IPS DF 19.7 (cell line): Measurements from ENCODE around the gene KCNMA1.

Experiments
- DNase-seq: peaks from one replicate; pipeline ENCODE4 v3.0.0-alpha.2; 2013; ENCODE audit warnings: low read depth, low spot score

Gene KCNMA1

DNA sequence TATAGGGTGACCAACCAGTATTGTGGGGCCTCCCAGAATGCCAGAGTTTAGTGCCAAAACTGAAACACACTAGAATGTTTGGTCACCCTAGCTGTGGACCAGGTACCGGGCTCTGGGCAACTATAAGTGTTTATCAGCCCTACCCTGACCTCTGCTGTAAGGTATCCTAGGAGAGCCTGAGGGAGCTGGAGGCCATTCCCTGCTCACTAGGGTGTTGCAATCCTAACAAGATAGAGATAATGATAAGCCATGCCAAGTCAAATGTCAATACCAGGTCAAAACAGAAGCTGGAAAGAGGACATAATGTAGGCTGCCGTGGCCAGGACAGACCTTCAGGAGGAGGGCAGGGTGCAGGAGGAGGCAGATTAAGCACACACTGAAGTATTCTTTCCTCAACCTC lies 151.8 kb downstream of the KCNMA1 start:
- DNase-seq = no peak

DNA sequence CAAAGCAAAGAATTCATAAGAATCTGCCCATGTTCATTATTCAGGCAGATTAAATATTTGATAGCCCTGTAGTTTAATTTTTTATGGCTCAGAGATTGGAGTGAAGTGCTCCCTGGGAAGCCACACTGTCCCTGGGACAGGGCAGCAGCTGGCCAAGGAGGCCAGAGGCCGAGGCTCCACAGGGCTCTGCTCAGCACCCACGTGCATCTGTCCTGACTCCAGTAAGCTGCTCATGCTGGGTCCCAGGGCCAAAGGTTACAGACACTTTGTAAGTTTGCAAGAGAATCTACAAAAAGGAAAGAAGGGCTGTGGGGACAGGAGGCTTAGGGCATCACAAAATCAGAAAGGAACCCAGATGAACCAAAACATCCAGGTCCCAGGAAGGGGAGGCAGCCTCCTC lies 155.5 kb downstream of the KCNMA1 start:
- no peak for DNase-seq

DNA sequence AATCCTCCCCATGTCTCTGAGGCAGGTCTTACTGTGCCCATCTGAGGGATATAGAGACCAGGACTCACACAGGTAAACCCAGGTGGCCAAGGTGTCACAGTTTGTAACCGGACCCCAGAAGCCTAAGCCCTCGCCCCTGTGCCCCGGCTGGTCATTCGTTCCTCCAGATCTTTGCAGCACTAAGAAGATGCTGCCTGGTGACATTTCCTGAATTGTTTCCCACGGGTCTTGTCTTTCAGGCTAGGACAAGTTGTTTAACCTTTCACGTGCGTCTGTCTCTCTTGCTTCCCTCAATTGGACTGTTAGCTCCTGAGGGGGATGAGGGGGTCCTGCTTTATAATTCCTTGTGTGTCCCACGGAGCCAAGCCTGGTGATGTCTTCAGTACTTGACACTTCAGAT lies 158.0 kb downstream of the KCNMA1 start:
- no peak for DNase-seq

- no peak for DNase-seq
Measured at GRCh38 chr10:77478962-77479359, 158.6 kb downstream of the KCNMA1 start.

- DNase-seq = no peak
Measured at GRCh38 chr10:77478247-77478961, 159.2 kb downstream of the KCNMA1 start.

GRCh38 chr10:77475522-77475921 lies 162.1 kb downstream of the KCNMA1 start:
- no peak for DNase-seq

DNA sequence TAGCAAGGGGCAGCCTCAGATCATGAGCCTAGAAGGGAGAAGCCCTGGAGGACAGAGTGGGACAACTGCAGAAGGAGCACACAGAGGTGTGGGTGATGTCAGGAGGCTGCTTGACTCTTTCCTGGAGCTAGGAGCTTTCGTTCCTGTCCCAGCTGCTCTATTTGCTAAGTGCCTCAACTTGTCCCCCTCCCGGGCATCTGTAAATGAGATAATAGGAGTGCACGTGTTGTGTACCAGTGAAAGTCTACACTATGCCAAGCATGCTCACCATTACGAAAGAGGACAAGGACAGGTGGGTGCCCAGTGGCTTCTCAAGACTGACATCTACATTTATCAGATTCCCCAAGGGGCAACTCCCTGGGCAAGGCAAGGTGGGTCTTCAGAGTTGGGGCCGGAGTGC lies 162.7 kb downstream of the KCNMA1 start:
- no peak for DNase-seq

GRCh38 chr10:77474386-77474785 lies 163.2 kb downstream of the KCNMA1 start:
- no peak for DNase-seq

- DNase-seq = no peak
Measured at GRCh38 chr10:77472146-77472545, 165.5 kb downstream of the KCNMA1 start.

DNA sequence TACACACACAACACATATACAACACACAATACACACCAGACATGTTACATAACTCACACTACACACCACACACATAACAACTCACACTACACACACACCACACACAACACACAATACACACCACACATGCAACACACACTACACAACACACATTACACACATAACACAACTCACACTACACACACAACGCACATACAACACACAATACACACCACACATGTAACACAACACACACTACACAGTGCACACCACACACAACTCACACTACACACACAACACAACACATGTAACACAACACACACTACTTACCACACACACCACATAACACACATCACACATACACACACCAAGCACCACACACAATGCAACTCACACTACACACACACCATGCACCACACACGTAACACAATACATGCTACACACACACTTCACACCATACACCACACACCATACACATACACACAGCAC lies 166.5 kb downstream of the KCNMA1 start:
- no peak for DNase-seq

DNA sequence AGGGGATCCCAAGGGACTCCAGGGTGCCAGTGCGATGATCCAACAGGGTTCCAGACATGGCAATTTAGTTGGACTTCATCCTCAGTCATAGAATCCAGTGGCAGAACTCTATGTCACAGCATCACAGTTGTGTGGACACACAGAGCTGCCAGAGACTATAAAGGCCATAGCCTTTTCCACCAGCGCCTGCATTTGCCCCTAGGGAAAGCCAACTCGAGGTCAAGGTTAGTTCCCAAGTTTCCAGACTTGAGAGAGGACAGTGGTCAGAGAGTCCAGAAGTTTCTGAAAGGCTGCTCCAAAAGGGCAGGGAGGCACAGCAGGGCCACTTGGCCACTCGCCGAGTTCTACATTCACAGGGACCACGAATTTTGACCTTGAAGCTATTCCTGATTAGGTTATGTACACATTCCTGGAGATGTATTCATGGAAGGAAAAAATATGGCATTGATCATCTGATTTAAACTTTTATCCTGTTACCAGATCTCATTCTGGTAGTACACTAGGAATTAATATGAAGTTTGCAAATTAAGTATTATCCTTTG lies 170.1 kb downstream of the KCNMA1 start:
- DNase-seq = no peak

- DNase-seq = no peak
Measured at GRCh38 chr10:77463967-77464745, 173.5 kb downstream of the KCNMA1 start.

- DNase-seq = no peak
Measured at GRCh38 chr10:77463499-77463898, 174.1 kb downstream of the KCNMA1 start.

DNA sequence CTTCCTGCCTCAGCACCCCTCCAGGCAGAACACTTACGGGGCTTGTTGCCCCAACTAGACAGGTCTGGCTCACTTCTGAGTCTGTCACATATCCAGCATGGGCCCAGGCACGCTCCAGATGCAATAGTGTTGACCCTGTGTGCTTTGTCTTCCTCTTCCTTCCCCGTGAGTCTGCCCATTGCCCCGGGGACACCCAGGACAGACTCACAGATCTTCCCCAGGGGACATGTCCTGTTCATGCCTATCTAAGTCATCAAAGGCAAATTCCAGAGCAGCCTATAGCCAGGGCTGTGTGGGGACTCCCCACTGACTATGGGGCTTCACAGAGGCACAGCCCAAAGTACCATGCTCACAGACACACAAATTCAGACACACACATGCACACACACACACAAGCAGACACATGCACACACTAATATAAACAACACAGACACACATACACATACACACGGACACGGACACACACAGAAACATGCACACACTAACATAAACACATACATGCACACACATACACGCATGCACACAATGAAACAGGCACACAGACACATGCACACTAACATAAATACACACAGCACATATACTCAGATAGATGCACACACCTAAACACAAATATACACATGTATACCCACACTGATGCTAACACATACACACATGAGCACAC lies 175.8 kb downstream of the KCNMA1 start:
- DNase-seq = no peak

GRCh38 chr10:77459905-77460304 lies 177.7 kb downstream of the KCNMA1 start:
- DNase-seq = no peak

DNA sequence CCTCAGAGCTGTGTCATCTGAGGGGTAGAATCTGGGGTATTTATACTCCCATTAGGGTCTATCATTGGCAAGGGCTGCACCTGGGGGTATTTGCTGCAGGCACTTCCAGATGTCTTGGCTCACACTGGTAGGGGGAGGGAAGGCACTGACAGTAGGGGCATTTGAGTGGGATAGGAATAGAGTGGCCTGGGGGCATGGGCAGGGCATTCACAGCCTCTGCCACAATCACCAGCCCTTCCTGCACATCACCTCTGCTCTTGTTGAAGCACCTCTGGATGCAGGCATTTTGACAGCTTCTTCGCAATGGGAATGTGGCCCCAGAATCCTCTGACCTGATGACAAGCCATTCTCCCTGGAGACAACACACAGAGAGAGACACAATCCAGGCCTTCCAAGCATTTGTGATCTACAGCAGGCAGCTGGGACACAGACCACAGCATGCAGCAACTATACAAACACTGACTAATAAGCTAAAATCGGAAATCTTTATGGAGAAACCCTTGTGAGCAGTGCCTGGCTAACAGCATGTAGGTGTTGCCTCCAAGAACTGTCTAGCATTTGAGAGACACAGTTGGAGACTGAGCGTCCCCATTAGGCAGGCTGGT lies 178.5 kb downstream of the KCNMA1 start:
- DNase-seq = no peak

DNA sequence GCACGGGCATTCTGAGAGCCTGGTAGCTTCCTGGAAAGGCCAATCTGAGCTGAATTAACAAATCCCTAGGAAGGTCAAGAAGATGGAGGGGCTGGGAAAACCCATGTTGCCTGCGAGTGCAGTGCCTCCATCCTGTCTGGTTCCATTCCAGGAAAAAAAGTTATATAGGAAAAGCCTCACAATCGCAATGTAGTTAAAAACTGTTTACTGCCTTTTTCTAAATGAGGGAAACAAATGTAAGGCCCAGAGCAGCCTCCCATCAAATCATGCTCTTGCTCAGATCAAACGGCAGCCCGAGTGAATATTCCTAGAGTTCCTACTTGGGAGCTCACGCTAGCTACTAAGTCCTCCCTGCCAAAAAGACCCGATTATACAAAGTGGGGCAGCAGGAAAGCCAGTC lies 179.9 kb downstream of the KCNMA1 start:
- no peak for DNase-seq

DNA sequence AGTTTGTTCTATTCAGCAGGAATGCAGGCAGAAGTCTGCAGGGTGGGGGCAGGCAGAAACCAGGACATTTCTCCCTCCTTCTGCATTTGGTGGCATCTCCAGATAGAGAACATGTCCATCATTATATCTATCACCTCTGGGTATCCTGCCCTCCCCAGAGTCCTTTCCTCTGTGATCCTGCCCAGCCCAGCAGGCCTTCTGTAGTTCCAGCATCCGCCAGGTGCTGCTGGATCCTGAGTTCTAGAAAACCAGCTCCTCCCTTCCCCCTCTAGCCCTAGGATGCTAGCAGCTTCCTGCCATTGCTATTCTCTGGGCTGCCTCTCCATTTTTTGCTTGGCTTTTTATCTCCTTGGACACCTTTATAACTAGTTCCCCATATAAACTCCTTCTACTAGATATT lies 180.3 kb downstream of the KCNMA1 start:
- DNase-seq = no peak

DNA sequence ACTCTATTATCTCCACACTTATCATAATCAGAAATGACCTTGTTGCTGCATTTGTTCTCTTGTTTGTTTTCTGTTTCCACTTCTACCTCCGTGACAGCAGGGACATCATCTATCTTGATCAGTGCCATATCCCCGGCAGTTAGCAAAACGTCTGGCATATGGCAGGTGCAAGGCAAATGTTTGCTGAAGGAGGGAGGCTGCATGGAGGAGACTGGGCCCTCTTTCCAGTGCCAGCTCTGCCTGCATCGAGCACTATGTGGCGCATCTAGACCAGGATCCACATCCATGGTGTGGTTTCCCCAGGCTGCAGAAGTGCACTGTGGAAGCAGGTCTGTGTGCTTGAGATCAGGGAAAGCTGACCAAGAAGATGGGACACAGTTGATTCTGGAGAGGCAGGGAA lies 181.2 kb downstream of the KCNMA1 start:
- no peak for DNase-seq

DNA sequence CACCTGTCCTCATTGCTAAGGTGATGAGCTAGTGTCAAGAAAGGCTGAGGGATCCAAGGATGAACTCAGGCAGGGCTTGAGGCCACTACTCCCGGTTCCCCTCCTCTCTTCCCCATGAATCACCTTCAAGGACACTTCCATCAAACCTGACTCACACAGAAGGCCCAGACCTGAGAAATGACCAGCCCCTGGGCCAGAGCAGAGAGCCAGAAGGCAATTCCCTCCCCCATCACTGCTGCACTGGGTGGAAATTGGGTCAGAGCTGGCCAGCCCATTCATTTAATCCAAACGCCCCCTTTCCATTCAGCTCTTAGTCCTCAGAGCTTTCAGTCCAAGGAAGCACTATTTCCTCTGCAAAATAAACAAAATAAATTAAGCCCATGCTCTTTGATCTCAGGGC lies 182.0 kb downstream of the KCNMA1 start:
- no peak for DNase-seq

DNA sequence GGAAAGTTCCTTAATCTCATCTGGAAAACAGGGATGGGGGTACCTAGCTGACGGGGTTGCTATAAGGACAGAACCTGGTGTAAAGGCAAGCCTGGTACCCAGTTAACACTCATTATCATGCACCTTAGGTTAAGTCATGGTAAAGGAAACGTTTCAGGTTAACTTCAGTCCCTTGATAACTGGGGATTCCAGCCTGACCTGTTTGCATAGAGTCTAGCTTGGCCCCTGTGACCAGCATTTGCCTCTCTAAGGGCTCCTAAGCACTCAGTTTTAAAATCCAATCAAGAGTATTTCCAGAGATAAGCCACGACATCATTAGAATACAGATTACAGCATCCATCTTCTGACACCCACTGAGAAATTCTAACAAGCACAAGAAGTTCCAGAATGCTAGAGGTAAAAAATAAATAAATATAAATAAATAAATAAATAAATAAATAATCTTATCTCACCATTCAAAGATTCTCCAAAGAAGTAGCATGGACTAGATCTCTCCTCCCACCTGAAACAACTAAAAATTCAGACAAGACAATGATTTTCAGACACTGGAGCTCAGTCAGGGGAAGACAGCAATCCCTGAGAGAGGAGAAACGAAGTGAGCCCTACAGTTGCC lies 184.6 kb downstream of the KCNMA1 start:
- DNase-seq = no peak

DNA sequence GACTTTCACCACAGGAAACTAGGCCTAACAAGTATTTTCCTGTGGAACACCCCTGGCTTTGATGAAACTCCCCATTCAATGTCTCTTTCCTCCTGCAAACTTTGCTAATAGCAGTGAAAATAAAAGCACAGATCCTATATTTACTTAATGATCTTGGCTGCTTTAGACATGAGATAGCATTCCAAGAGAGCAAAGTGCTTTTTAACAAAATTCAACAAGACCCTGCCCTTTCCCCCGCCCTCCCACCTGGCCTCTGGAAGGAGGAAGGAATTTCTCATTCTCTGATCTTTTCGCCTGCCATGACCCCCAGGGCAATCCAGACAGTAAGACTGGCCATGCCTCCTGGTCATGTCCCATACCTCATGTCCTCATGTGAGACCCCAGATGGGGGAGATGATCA lies 185.7 kb downstream of the KCNMA1 start:
- DNase-seq = no peak
